HepG2 (cell line): ENCODE results near the gene LRRC8C. TPM values are rescaled to one million over a fixed set of nuclear protein-coding genes. Genes with fewer than 3 reads are reported as not detected.

Source experiments
- HMG20B ChIP-seq: conservative IDR thresholded peaks from 2 replicates; pipeline ENCODE4 v1.6.1; 2016; ENCODE audit warnings: missing genetic modification reagents, missing compliant biosample characterization
- MBD4 ChIP-seq: IDR thresholded peaks from 2 replicates; pipeline ENCODE4 v1.6.1; 2012; ENCODE audit warnings: low read length, inconsistent platforms, borderline replicate concordance
- NFE2L2 ChIP-seq: fragments of 150-350 bp; IDR thresholded peaks from 2 replicates; pipeline ENCODE4 v1.6.1; 2014; ENCODE audit warnings: low read length
- ZFX ChIP-seq: sonication (generic); formaldehyde crosslinking; IDR thresholded peaks from 2 replicates; pipeline ENCODE4 v1.4.0; 2020; ENCODE audit warnings: mild to moderate bottlenecking, low read depth, missing genetic modification reagents, moderate library complexity
- ZNF205 ChIP-seq: IDR thresholded peaks from 2 replicates; pipeline ENCODE4 v1.6.1; 2018; ENCODE audit warnings: missing biosample characterization, missing genetic modification reagents
- ZNF232 ChIP-seq: sonication (generic); formaldehyde crosslinking; IDR thresholded peaks from 2 replicates; pipeline ENCODE4 v1.4.0; 2020; ENCODE audit warnings: missing genetic modification reagents, borderline replicate concordance
- ZNF484 ChIP-seq: sonication (generic); formaldehyde crosslinking; IDR thresholded peaks from 2 replicates; pipeline ENCODE4 v1.5.1; 2020; ENCODE audit warnings: mild to moderate bottlenecking, low read depth, missing genetic modification reagents, borderline replicate concordance
- polyA plus RNA-seq, 8 experiments: library from polyadenylated mRNA; depleted of rRNA in 3 of 8; stranded (reverse) in 7 of 8; unstranded in 1 of 8; fragments of >200 nt; fragmentation: Illumina TruSeq in 4 of 8; extraction: Trizol in 4 of 8; gene quantifications; 2 replicates each; pipeline versions ENCODE4 v1.2.1 to v1.2.3, GENCODE V29; 2011 to 2016; ENCODE audit warnings: low read depth in 4 of 8, missing spikeins in 1 of 8, mixed read lengths in 1 of 8; ENCODE audit not compliant: insufficient read depth in 1 of 8
- total RNA-seq, 5 experiments: library from RNA; depleted of rRNA; stranded (reverse); fragments of >200 nt; fragmentation: Illumina TruSeq; extraction: Trizol; gene quantifications; 2 replicates each; pipeline ENCODE4 v1.2.3, GENCODE V29; 2016; ENCODE audit warnings: low read depth in 1 of 5
- TF ChIP-seq, protein P1 (sequence below): IDR thresholded peaks from 2 replicates; pipeline ENCODE4 v1.6.1; 2016; ENCODE audit warnings: missing biosample characterization, missing genetic modification reagents, low read depth
- TF ChIP-seq, protein P2 (sequence below): sonication (generic); formaldehyde crosslinking; IDR thresholded peaks from 2 replicates; pipeline ENCODE4 v1.4.0; 2020; ENCODE audit warnings: missing genetic modification reagents, mild to moderate bottlenecking, borderline replicate concordance
- TF ChIP-seq, protein P3 (sequence below): sonication (generic); formaldehyde crosslinking; IDR thresholded peaks from 2 replicates; pipeline ENCODE4 v1.5.1; 2020; ENCODE audit warnings: mild to moderate bottlenecking, missing genetic modification reagents, moderate library complexity
- TF ChIP-seq, protein P4 (sequence below): sonication (generic); formaldehyde crosslinking; IDR thresholded peaks from 2 replicates; pipeline ENCODE4 v1.4.0; 2020; ENCODE audit warnings: mild to moderate bottlenecking, low read depth, missing genetic modification reagents
- TF ChIP-seq, protein P5 (sequence below): sonication (generic); formaldehyde crosslinking; IDR thresholded peaks from 2 replicates; pipeline ENCODE4 v1.4.0; 2020; ENCODE audit warnings: mild to moderate bottlenecking, missing genetic modification reagents

Gene LRRC8C
- total and polyA plus RNA-seq, 2 of the 13 experiments (the other 11 are each of a cell fraction or from before 2014, with no cell fraction given), result 0.22 to 0.32 TPM

DNA sequence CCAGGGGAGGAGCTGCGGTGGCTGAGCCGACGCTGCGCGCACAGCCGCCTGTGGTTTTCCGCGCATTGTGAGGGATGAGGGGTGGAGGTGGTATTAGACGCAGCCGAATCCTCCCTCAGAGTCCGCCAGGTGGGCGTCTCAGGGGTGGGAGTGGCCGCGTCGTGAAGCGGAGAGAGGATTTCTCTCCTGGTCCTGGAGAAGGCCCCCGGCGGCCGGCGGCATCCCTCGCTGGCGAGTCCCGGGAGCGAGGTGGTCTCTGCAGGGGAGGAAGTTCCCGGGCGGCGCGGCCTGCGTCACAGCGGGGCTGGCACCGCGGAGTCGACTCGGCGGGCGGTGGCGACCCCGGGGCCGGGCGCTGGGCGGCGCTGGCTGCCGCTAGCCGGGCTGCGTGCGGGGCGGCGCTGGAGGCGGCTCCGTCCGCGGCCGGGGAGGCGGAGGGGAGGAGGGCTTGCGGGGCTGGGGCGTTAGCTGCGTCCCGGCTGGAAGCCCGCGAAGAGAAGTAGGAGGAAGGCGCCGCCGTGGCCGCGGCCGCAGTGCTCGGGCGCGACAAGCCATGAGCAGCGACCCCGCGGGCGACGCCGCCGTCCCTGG lies at the start of gene LRRC8C (continued):
- TF ChIP-seq, protein P1, sequence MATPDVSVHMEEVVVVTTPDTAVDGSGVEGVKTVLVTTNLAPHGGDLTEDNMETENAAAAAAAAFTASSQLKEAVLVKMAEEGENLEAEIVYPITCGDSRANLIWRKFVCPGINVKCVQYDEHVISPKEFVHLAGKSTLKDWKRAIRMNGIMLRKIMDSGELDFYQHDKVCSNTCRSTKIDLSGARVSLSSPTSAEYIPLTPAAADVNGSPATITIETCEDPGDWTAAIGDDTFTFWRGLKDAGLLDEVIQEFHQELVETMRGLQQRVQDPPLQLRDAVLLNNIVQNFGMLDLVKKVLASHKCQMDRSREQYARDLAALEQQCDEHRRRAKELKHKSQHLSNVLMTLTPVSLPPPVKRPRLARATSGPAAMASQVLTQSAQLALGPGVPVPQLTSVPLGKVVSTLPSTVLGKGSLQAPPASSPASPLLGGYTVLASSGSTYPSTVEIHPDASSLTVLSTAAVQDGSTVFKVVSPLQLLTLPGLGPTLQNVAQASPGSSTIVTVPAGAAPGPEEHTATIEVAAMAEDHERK (CRISPR knock-in tag), result no peak
- TF ChIP-seq HMG20B (CRISPR knock-in tag) (no peak), MBD4 (no peak), ZNF484 (CRISPR knock-in tag) (no peak), NFE2L2 (no peak), ZNF205 (CRISPR knock-in tag) (no peak), ZFX (CRISPR knock-in tag) (0 out of 2 replicates have a peak, but pooled peaks have one; percentile 19), ZNF232 (CRISPR knock-in tag) (no peak)
- TF ChIP-seq, protein P2, sequence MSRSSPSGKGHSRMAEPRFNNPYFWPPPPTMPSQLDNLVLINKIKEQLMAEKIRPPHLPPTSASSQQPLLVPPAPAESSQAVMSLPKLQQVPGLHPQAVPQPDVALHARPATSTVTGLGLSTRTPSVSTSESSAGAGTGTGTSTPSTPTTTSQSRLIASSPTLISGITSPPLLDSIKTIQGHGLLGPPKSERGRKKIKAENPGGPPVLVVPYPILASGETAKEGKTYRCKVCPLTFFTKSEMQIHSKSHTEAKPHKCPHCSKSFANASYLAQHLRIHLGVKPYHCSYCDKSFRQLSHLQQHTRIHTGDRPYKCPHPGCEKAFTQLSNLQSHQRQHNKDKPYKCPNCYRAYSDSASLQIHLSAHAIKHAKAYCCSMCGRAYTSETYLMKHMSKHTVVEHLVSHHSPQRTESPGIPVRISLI (CRISPR knock-in tag), result no peak
- TF ChIP-seq, protein P3, sequence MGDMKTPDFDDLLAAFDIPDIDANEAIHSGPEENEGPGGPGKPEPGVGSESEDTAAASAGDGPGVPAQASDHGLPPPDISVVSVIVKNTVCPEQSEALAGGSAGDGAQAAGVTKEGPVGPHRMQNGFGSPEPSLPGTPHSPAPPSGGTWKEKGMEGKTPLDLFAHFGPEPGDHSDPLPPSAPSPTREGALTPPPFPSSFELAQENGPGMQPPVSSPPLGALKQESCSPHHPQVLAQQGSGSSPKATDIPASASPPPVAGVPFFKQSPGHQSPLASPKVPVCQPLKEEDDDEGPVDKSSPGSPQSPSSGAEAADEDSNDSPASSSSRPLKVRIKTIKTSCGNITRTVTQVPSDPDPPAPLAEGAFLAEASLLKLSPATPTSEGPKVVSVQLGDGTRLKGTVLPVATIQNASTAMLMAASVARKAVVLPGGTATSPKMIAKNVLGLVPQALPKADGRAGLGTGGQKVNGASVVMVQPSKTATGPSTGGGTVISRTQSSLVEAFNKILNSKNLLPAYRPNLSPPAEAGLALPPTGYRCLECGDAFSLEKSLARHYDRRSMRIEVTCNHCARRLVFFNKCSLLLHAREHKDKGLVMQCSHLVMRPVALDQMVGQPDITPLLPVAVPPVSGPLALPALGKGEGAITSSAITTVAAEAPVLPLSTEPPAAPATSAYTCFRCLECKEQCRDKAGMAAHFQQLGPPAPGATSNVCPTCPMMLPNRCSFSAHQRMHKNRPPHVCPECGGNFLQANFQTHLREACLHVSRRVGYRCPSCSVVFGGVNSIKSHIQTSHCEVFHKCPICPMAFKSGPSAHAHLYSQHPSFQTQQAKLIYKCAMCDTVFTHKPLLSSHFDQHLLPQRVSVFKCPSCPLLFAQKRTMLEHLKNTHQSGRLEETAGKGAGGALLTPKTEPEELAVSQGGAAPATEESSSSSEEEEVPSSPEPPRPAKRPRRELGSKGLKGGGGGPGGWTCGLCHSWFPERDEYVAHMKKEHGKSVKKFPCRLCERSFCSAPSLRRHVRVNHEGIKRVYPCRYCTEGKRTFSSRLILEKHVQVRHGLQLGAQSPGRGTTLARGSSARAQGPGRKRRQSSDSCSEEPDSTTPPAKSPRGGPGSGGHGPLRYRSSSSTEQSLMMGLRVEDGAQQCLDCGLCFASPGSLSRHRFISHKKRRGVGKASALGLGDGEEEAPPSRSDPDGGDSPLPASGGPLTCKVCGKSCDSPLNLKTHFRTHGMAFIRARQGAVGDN (CRISPR knock-in tag), result peak; percentile 10; the same call in 1 of the 2 replicates
- TF ChIP-seq, protein P4, sequence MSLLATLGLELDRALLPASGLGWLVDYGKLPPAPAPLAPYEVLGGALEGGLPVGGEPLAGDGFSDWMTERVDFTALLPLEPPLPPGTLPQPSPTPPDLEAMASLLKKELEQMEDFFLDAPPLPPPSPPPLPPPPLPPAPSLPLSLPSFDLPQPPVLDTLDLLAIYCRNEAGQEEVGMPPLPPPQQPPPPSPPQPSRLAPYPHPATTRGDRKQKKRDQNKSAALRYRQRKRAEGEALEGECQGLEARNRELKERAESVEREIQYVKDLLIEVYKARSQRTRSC (CRISPR knock-in tag), result no peak
- TF ChIP-seq, protein P5, sequence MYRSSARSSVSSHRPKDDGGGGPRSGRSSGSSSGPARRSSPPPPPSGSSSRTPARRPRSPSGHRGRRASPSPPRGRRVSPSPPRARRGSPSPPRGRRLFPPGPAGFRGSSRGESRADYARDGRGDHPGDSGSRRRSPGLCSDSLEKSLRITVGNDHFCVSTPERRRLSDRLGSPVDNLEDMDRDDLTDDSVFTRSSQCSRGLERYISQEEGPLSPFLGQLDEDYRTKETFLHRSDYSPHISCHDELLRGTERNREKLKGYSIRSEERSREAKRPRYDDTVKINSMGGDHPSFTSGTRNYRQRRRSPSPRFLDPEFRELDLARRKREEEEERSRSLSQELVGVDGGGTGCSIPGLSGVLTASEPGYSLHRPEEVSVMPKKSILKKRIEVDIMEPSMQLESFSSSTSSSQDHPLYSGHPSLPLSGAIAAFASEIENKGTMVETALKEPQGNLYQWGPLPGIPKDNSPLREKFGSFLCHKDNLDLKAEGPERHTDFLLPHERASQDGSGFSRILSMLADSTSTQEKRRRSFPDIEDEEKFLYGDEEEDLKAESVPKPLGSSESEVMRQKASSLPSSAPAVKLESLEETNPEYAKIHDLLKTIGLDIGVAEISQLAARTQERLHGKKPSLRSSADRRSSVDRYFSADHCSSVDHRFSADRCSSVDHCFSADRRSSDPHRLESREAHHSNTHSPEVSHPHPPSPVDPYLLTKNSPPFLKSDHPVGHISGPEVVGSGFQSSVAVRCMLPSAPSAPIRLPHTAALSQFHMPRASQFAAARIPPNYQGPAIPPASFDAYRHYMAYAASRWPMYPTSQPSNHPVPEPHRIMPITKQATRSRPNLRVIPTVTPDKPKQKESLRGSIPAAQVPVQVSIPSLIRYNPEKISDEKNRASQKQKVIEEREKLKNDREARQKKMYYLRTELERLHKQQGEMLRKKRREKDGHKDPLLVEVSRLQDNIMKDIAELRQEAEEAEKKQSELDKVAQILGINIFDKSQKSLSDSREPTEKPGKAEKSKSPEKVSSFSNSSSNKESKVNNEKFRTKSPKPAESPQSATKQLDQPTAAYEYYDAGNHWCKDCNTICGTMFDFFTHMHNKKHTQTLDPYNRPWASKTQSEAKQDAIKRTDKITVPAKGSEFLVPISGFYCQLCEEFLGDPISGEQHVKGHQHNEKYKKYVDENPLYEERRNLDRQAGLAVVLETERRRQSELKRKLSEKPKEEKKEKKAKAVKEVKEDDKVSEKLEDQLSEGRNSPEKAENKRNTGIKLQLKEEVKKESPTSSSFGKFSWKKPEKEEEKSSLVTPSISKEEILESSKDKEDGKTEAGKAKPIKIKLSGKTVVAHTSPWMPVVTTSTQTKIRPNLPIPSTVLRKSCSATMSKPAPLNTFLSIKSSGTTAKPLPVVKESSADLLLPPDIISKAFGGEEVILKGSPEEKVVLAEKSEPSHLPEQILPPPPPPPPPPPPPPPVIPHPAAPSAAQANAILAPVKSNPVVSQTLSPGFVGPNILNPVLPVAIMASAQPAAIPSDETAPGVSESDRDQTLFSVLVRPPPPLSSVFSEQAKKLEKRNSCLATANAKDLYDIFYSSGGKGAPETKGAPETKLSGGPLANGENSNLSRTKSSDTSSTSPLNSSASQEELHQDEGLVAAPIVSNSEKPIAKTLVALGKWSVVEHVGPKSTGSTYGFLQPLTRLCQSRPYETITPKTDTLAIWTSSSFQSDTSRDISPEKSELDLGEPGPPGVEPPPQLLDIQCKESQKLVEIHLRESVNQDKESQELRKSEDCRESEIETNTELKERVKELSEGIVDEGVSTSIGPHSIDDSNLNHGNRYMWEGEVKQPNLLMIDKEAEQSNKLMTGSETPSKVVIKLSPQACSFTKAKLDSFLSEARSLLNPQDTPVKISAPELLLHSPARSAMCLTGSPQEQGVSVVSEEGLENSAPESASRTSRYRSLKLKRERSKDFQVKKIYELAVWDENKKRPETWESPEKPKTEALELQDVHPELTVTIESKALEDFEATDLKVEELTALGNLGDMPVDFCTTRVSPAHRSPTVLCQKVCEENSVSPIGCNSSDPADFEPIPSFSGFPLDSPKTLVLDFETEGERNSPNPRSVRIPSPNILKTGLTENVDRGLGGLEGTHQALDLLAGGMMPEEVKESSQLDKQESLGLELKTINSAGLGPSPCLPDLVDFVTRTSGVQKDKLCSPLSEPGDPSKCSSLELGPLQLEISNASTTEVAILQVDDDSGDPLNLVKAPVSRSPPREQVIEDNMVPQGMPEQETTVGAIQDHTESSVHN (CRISPR knock-in tag), result no peak
